Heart left ventricle (tissue), 16 donors: ENCODE measurements around the gene TLE2. TPM values are rescaled to one million over a fixed set of nuclear protein-coding genes. Genes with fewer than 3 reads are reported as not detected.

ENCODE experiments used
- ATAC-seq, 4 donors: fragments of 200-7000 bp; cut with Tn5 transposase; one replicate each; pipeline ENCODE4 v1.9.1; 2020 to 2022; ENCODE audit warnings: moderate library complexity in 4 of 4, mild to moderate bottlenecking in 3 of 4, moderate number of reproducible peaks in 1 of 4
- DNase-seq, 5 donors: peaks; one replicate each; pipeline ENCODE4 v3.0.0-alpha.2; 2020
- H3K27ac ChIP-seq, 12 donors: fragments of 200-600 bp; sonication (generic) in 4 of 12; one replicate each; pipeline versions ENCODE4 v1.5.0 to v1.8.0; 2016 to 2022; ENCODE audit warnings: mild to moderate bottlenecking in 2 of 12
- H3K27me3 ChIP-seq, 9 donors: fragments of 200-600 bp; sonication (generic) in 2 of 9; one replicate each; pipeline versions ENCODE4 v1.5.1 to v1.8.0; 2016 to 2022; ENCODE audit warnings: mild to moderate bottlenecking in 3 of 9
- H3K36me3 ChIP-seq, 9 donors: fragments of 200-600 bp; sonication (generic) in 2 of 9; one replicate each; pipeline versions ENCODE4 v1.5.0 to v1.8.0; 2018 to 2022; ENCODE audit warnings: mild to moderate bottlenecking in 2 of 9
- H3K4me1 ChIP-seq, 12 donors: fragments of 200-600 bp; sonication (generic) in 4 of 12; one replicate each; pipeline versions ENCODE4 v1.5.0 to v1.8.0; 2016 to 2022; ENCODE audit warnings: mild to moderate bottlenecking in 3 of 12
- H3K4me3 ChIP-seq, 12 donors: fragments of 200-600 bp; sonication (generic) in 4 of 12; one replicate each; pipeline versions ENCODE4 v1.5.0 to v1.8.0; 2017 to 2022; ENCODE audit warnings: mild to moderate bottlenecking in 9 of 12, moderate library complexity in 4 of 12
- H3K9me3 ChIP-seq, 12 donors: fragments of 200-600 bp; sonication (generic) in 4 of 12; one replicate each; pipeline versions ENCODE4 v1.5.0 to v1.8.0; 2016 to 2022; ENCODE audit warnings: mild to moderate bottlenecking in 1 of 12
- CTCF ChIP-seq, 12 donors: fragments of 200-600 bp; sonication (generic) in 4 of 12; IDR thresholded peaks; one replicate each; pipeline versions ENCODE4 v1.5.0 to v1.8.0; 2018 to 2022; ENCODE audit warnings: antibody characterized with exemption in 12 of 12, mild to moderate bottlenecking in 5 of 12
- POLR2A ChIP-seq, 2 donors: fragments of 450-650 bp; IDR thresholded peaks; one replicate each; pipeline ENCODE4 v1.6.1; 2017; ENCODE audit warnings: antibody characterized with exemption in 2 of 2, mild to moderate bottlenecking in 2 of 2, moderate library complexity in 2 of 2
- WGBS, 4 donors: extraction: QIAGEN DNeasy Blood & Tissue Kit in 2 of 4; methylation state at CpG; one replicate each; pipeline versions ENCODE4 v1.1.5 to v1.1.7; 2013 to 2018; 5-methylcytosine and 5-hydroxymethylcytosine counted together
- intact Hi-C, 10 donors: fragments of 100-400 bp; cut with DNase I; formaldehyde crosslinking; loops; one replicate each; pipeline versions ENCODE4 v1.11.1 to v1.14.2; 2022
- polyA plus RNA-seq, 2 donors: library from polyadenylated mRNA; stranded (reverse); fragments of 200-250 nt; gene quantifications; one replicate each; pipeline ENCODE4 v1.2.3, GENCODE V29; 2013
- total RNA-seq, 9 donors: library from RNA; depleted of rRNA in 2 of 9; stranded (reverse); fragments of >200 nt in 2 of 9; fragmentation: NEBNext Ultra II Directional in 3 of 9; extraction: Animal tissue kit (Norgen Biotek cat#: 25700) in 3 of 9; gene quantifications; one replicate each; pipeline versions ENCODE4 v1.1.0 to v1.2.4, GENCODE V29; 2016 to 2023
- donor health status: ischemic (EF 13 %, LVEDD 7.1; RV severe dilation, severe dysfunction).
- donor health status: healthy with polysubstance abuse.
- donor health status: DM: no; HTN: yes; CAD: no.
- donor health status: DM: no; HTN: no; CAD: no.
- donor health status: ischemic (EF 25% LVEDD 6.9; RV normal size, moderate dysfunction).
- donor health status: ischemic (EF 25% LVEDD 5.7; RV mildly dilated, moderate dysfunction).
- donor health status: healthy.
- donor health status: DM: yes; HTN: yes; CAD: no.
- donor health status: ischemic (EF 35%, LVEDD 5.7; RV mildly dilated, moderate dysfunction).
- donor health status: nonischemic (EF 11% LVEDD 7.7; RV severe dilation, severe dysfunction).
- donor health status: DM: yes; HTN: yes; CAD: no.
- donor health status: PGD.
- donor health status: ischemic (EF 29% LVEDD 5.4; RV normal size, mild dysfunction).
- donor health status: nonischemic (EF 23%, LVEDD 6.1; RV moderate dilation, normal function).

The TLE2 gene
- total and polyA plus RNA-seq, 11 donors, result 34.6 to 75.1 (median 40.5) TPM

- intact Hi-C loops, result loop anchor here in 2 of 10 donors (2.0 to 5.0 kb wide), 2 partner anchors 28 to 105 kb away; no protein-coding TSS in a partner anchor
- DNase-seq (peak; percentile 73 to 90 (median 79)), ATAC-seq (peak; percentile 19 to 78 (median 60))
- peak in 1 of 12 donors; percentile 17 for TF ChIP-seq CTCF (IDR thresholded peaks at IDR 0.05)
- no peak for TF ChIP-seq POLR2A (IDR thresholded peaks at IDR 0.05)
- Histone ChIP-seq H3K36me3 (peaks cover 0 to 32% (median 25%) of the 10 kb centered on the region in 9 donors), H3K27me3 (no peaks in the 10 kb centered on the region), H3K27ac (peak within 1 kb of the TSS; percentile 97 to 100 (median 99)), H3K9me3 (no peaks in the 10 kb centered on the region), H3K4me3 (peak within 1 kb of the TSS; percentile 77 to 98 (median 90)), H3K4me1 (peaks cover 0 to 50% (median 42%) of the 10 kb centered on the region in 12 donors)
- WGBS, 4 donors, result 1 to 3% (median 2%) methylated on average over 10 to 109 of the region's 111 CpGs
These were observed 33.4 kb upstream of the TLE2 start, which contains the start of gene TLE5 for GRCh38 chr19:3062165-3063105. Gene TLE5 (minus strand): TSS chr19:3062495. CDS start chr19:3062200, 295 bp downstream.

- Histone ChIP-seq H3K4me1 (peaks cover 0 to 60% (median 51%) of the 10 kb centered on the region in 12 donors), H3K36me3 (peaks cover 0 to 42% (median 35%) of the 10 kb centered on the region in 9 donors), H3K4me3 (peak overlapping the region; percentile 77 to 98 (median 90)), H3K9me3 (no peaks in the 10 kb centered on the region), H3K27me3 (no peaks in the 10 kb centered on the region), H3K27ac (peak overlapping the region; percentile 97 to 100 (median 99))
- ATAC-seq, result peak in 3 of 4 donors; percentile 53 to 68 (median 61)
- TF ChIP-seq POLR2A (IDR thresholded peaks at IDR 0.05) (peak in 1 of 2 donors; percentile 27), CTCF (IDR thresholded peaks at IDR 0.05) (peak in 10 of 12 donors; percentile 15 to 61 (median 33))
- DNase-seq, result peak; percentile 75 to 85 (median 78)
- intact Hi-C loops, result loop anchor here in 3 of 10 donors (2.0 to 5.0 kb wide), 3 partner anchors 25 to 104 kb away; no protein-coding TSS in a partner anchor
- 1 to 4% (median 2%) methylated on average over 21 to 88 of the region's 88 CpGs for WGBS, 4 donors
These were observed 32.4 kb upstream of the TLE2 start for GRCh38 chr19:3061182-3062161.

GRCh38 chr19:3060857-3061181, 31.7 kb upstream of the TLE2 start:
- intact Hi-C loops, result loop anchor here in 2 of 10 donors (2.0 to 5.0 kb wide), 2 partner anchors 24 to 104 kb away; no protein-coding TSS in a partner anchor
- Histone ChIP-seq H3K4me1 (peaks cover 0 to 66% (median 54%) of the 10 kb centered on the region in 12 donors), H3K36me3 (peaks cover 0 to 46% (median 39%) of the 10 kb centered on the region in 9 donors), H3K4me3 (peak overlapping the region; percentile 77 to 98 (median 90)), H3K27ac (peak overlapping the region; percentile 97 to 100 (median 99)), H3K9me3 (no peaks in the 10 kb centered on the region), H3K27me3 (no peaks in the 10 kb centered on the region)
- DNase-seq (no peak), ATAC-seq (no peak)
- WGBS, 4 donors, result 26 to 49% (median 31%) methylated on average over 4 of the region's 4 CpGs
- TF ChIP-seq POLR2A (IDR thresholded peaks at IDR 0.05) (no peak), CTCF (IDR thresholded peaks at IDR 0.05) (no peak)
